OCI-LY7 (cell line): Measurements from ENCODE around the gene SPATA13. TPM values are rescaled to one million over a fixed set of nuclear protein-coding genes. Genes with fewer than 3 reads are reported as not detected.
A peak's percentile ranks its signal among the peaks of the same experiment; 100 is the strongest.

Experiments
- BruUV-seq: library from RNA; stranded (reverse); fragments of 400-500 nt; replicated peaks from 2 replicates; lab custom pipeline; 2021; lab: Mats Ljungman, UMichigan
- CTCF ChIA-PET: fragments of 300-600 bp; sonication (Branson Sonifier 250); formaldehyde crosslinking; loops from one replicate; lab custom pipeline; 2022; ENCODE audit warnings: antibody characterized with exemption; ENCODE audit not compliant: unreplicated experiment; lab: Charles Lee
- POLR2A ChIA-PET: fragments of 300-600 bp; sonication (Branson Sonifier 250); formaldehyde crosslinking; loops from one replicate; lab custom pipeline; 2022; ENCODE audit warnings: antibody characterized with exemption; lab: Charles Lee
- DNase-seq: peaks from one replicate; pipeline ENCODE4 v3.0.0-alpha.2; 2015; ENCODE audit warnings: low spot score
- H2AFZ ChIP-seq: fragments of 200-600 bp; sonication (generic), shearing (Covaris generic); 2 replicates; pipeline ENCODE4 v1.6.1; 2014; ENCODE audit warnings: mild to moderate bottlenecking, antibody characterized with exemption, low read length, moderate library complexity
- H3K27ac ChIP-seq: fragments of 200-600 bp; sonication (generic); 2 replicates; pipeline ENCODE4 v1.5.1; 2014; ENCODE audit warnings: mixed run types, low read depth, mild to moderate bottlenecking, moderate library complexity, low read length, inconsistent platforms; ENCODE audit not compliant: poor library complexity, severe bottlenecking
- H3K36me3 ChIP-seq: fragments of 200-600 bp; sonication (generic); 2 replicates; pipeline ENCODE4 v1.6.1; 2014; ENCODE audit warnings: mild to moderate bottlenecking, antibody characterized with exemption, low read length, moderate library complexity, mixed read lengths; ENCODE audit not compliant: insufficient read depth
- H3K4me1 ChIP-seq: fragments of 200-600 bp; sonication (generic); 2 replicates; pipeline ENCODE4 v1.5.1; 2014; ENCODE audit warnings: mild to moderate bottlenecking, low read length; ENCODE audit not compliant: insufficient read depth, poor library complexity, severe bottlenecking
- H3K4me2 ChIP-seq: fragments of 200-600 bp; sonication (generic); 2 replicates; pipeline ENCODE4 v1.6.1; 2014; ENCODE audit warnings: mild to moderate bottlenecking, low read length
- H3K4me3 ChIP-seq: fragments of 200-600 bp; sonication (generic); 2 replicates; pipeline ENCODE4 v1.5.1; 2014; ENCODE audit warnings: mild to moderate bottlenecking, low read depth, low read length; ENCODE audit not compliant: poor library complexity, severe bottlenecking
- H3K79me2 ChIP-seq: fragments of 200-600 bp; sonication (generic); 2 replicates; pipeline ENCODE4 v1.6.1; 2016; ENCODE audit warnings: low read depth, mild to moderate bottlenecking, low read length, moderate library complexity, mixed read lengths; ENCODE audit not compliant: insufficient read depth
- H3K9me2 ChIP-seq: fragments of 200-600 bp; sonication (generic); 2 replicates; pipeline ENCODE4 v1.6.1; 2016; ENCODE audit warnings: mild to moderate bottlenecking, low read length, mixed read lengths; ENCODE audit not compliant: insufficient read depth
- H3K9me3 ChIP-seq: fragments of 200-600 bp; sonication (generic); 2 replicates; pipeline ENCODE4 v1.6.1; 2014; ENCODE audit warnings: mild to moderate bottlenecking, mixed run types, low read length, mixed read lengths
- H4K20me1 ChIP-seq: fragments of 200-600 bp; sonication (generic); 2 replicates; pipeline ENCODE4 v1.6.1; 2014; ENCODE audit warnings: mild to moderate bottlenecking, antibody characterized with exemption, low read length, moderate library complexity, mixed read lengths; ENCODE audit not compliant: insufficient read depth
- CTCF ChIP-seq: fragments of 200-600 bp; sonication (generic); conservative IDR thresholded peaks from 2 replicates; pipeline ENCODE4 v1.5.1; 2014; ENCODE audit warnings: mild to moderate bottlenecking, antibody characterized with exemption, low read length, moderate library complexity, mixed read lengths
- EZH2phosphoT487 ChIP-seq: fragments of 200-600 bp; sonication (generic); IDR thresholded peaks from 2 replicates; pipeline ENCODE4 v1.6.1; 2018; ENCODE audit warnings: low read depth, borderline replicate concordance, mild to moderate bottlenecking, mixed run types, antibody characterized with exemption, low read length, moderate library complexity, mixed read lengths
- intact Hi-C: fragments of 100-400 bp; cut with micrococcal nuclease; formaldehyde crosslinking; loops from one replicate; pipeline ENCODE4 v1.10.0; 2022; ENCODE audit not compliant: unreplicated experiment
- total RNA-seq, 2 experiments: library from RNA; depleted of rRNA in 1 of 2; stranded (reverse); fragments of >200 nt in 1 of 2; shearing (Covaris generic) in 1 of 2; gene quantifications; 2 replicates each; pipeline ENCODE4 v1.2.3, GENCODE V29; 2014 to 2022

SPATA13 gene
- total RNA-seq, 2 experiments from 2014 or later, result 3.8 to 32.4 TPM

- no peak overlapping the region for H3K27ac ChIP-seq
- no peak overlapping the region for H2AFZ ChIP-seq
- H3K4me3 ChIP-seq, result no peak overlapping the region
- BruUV-seq, result no TSS peak
- ChIA-PET POLR2A (no interaction called here), CTCF (no interaction called here)
- no peaks in the 10 kb centered on the region for H3K9me2 ChIP-seq
- H4K20me1 ChIP-seq, result no peaks in the 10 kb centered on the region
- H3K79me2 ChIP-seq, result no peaks in the 10 kb centered on the region
- no peaks in the 10 kb centered on the region for H3K9me3 ChIP-seq
- no peaks in the 10 kb centered on the region for H3K36me3 ChIP-seq
- H3K4me1 ChIP-seq, result no peaks in the 10 kb centered on the region
- TF ChIP-seq CTCF (no peak), EZH2phosphoT487 (no peak)
- intact Hi-C loops, result no loop called here
- no peak for DNase-seq
- no peak overlapping the region for H3K4me2 ChIP-seq
Observed at GRCh38 chr13:24272452-24273161, 112.1 kb downstream of the SPATA13 start.

GRCh38 chr13:24273926-24274325 is 113.4 kb downstream of the SPATA13 start:
- H3K4me1 ChIP-seq, result no peaks in the 10 kb centered on the region
- H3K9me3 ChIP-seq, result no peaks in the 10 kb centered on the region
- ChIA-PET POLR2A (interaction anchor here (1.0 to 1.1 kb wide), 2 partner anchors 10 to 41 kb away, joined by 4 read pairs; no protein-coding TSS in a partner anchor), CTCF (no interaction called here)
- intact Hi-C loops, result no loop called here
- no peak overlapping the region for H2AFZ ChIP-seq
- BruUV-seq, result no TSS peak
- H3K27ac ChIP-seq, result no peak overlapping the region
- no peaks in the 10 kb centered on the region for H3K36me3 ChIP-seq
- no peak for DNase-seq
- TF ChIP-seq EZH2phosphoT487 (no peak), CTCF (no peak)
- H3K79me2 ChIP-seq, result no peaks in the 10 kb centered on the region
- no peak overlapping the region for H3K4me2 ChIP-seq
- no peaks in the 10 kb centered on the region for H4K20me1 ChIP-seq
- H3K9me2 ChIP-seq, result no peaks in the 10 kb centered on the region
- H3K4me3 ChIP-seq, result no peak overlapping the region

- POLR2A ChIA-PET, result interaction anchor here (0.7 to 1.1 kb wide), 3 partner anchors 11 to 42 kb away, joined by 3 to 4 read pairs (median 4); no protein-coding TSS in a partner anchor
- no TSS peak for BruUV-seq
- Histone ChIP-seq H3K9me2 (no peaks in the 10 kb centered on the region), H3K4me1 (no peaks in the 10 kb centered on the region), H2AFZ (no peak overlapping the region), H3K4me3 (no peak overlapping the region), H3K4me2 (no peak overlapping the region), H3K79me2 (no peaks in the 10 kb centered on the region), H3K36me3 (no peaks in the 10 kb centered on the region), H3K9me3 (no peaks in the 10 kb centered on the region), H4K20me1 (no peaks in the 10 kb centered on the region), H3K27ac (no peak overlapping the region)
- intact Hi-C loops, result no loop called here
- TF ChIP-seq EZH2phosphoT487 (no peak), CTCF (no peak)
- peak; percentile 5 for DNase-seq
- CTCF ChIA-PET, result no interaction called here
Observed at GRCh38 chr13:24274452-24275021, 114.0 kb downstream of the SPATA13 start.
